Hematopoietic multipotent progenitor cell treated with erythropoietin and hydrocortisone succinate and interleukin-3 and kit ligand, for 17 days (in vitro differentiated cells): ENCODE results near the gene CMTM7.

Experiments
- DNase-seq: peaks from one replicate; pipeline ENCODE4 v3.0.0-alpha.2; 2015; ENCODE audit warnings: low spot score

Gene CMTM7

GRCh38 chr3:32414522-32415202, 23.0 kb downstream of the CMTM7 start:
- no peak for DNase-seq

GRCh38 chr3:32419742-32420125, 28.1 kb downstream of the CMTM7 start:
- no peak for DNase-seq

- no peak for DNase-seq
Observed at GRCh38 chr3:32420126-32421038, 28.7 kb downstream of the CMTM7 start.

- DNase-seq: no peak
Observed at GRCh38 chr3:32421185-32421584, 29.5 kb downstream of the CMTM7 start.

- DNase-seq: no peak
Observed at GRCh38 chr3:32421991-32422859, 30.6 kb downstream of the CMTM7 start.

- no peak for DNase-seq
Observed at GRCh38 chr3:32422943-32423342, 31.3 kb downstream of the CMTM7 start.

GRCh38 chr3:32423534-32423933, 31.9 kb downstream of the CMTM7 start:
- DNase-seq: no peak

- no peak for DNase-seq
Observed at GRCh38 chr3:32423956-32424557, 32.4 kb downstream of the CMTM7 start.

GRCh38 chr3:32424581-32425250, 33.1 kb downstream of the CMTM7 start:
- no peak for DNase-seq

- DNase-seq: no peak
Observed at GRCh38 chr3:32428092-32429068, 36.7 kb downstream of the CMTM7 start.

GRCh38 chr3:32430900-32431299, 39.2 kb downstream of the CMTM7 start:
- no peak for DNase-seq

- no peak for DNase-seq
Observed at GRCh38 chr3:32431481-32431880, 39.8 kb downstream of the CMTM7 start.

GRCh38 chr3:32432045-32432710, 40.5 kb downstream of the CMTM7 start:
- no peak for DNase-seq

- DNase-seq: no peak
Observed at GRCh38 chr3:32432711-32433530, 41.3 kb downstream of the CMTM7 start.

GRCh38 chr3:32434206-32434605, 42.6 kb downstream of the CMTM7 start:
- no peak for DNase-seq

- no peak for DNase-seq
Observed at GRCh38 chr3:32435911-32436815, 44.5 kb downstream of the CMTM7 start.

GRCh38 chr3:32436816-32437189, 45.1 kb downstream of the CMTM7 start:
- no peak for DNase-seq

- no peak for DNase-seq
Observed at GRCh38 chr3:32437896-32438295, 46.2 kb downstream of the CMTM7 start.
